GM23248 (cell line): ENCODE results near the gene PPDPF. TPM values are rescaled to one million over a fixed set of nuclear protein-coding genes. Genes with fewer than 3 reads are reported as not detected.

Source experiments
- DNase-seq: peaks from one replicate; pipeline ENCODE4 v3.0.0-alpha.2; 2015
- H2AFZ ChIP-seq: fragments of 200-600 bp; sonication (generic); 2 replicates; pipeline ENCODE4 v1.6.1; 2016; ENCODE audit warnings: antibody characterized with exemption
- H3F3A ChIP-seq: fragments of 200-600 bp; sonication (generic); 2 replicates; pipeline ENCODE4 v1.6.1; 2016; ENCODE audit warnings: mild to moderate bottlenecking, antibody characterized with exemption, mixed run types; ENCODE audit not compliant: insufficient read depth
- H3K27ac ChIP-seq: fragments of 200-600 bp; sonication (generic); 2 replicates; pipeline ENCODE4 v1.5.1; 2016; ENCODE audit warnings: mild to moderate bottlenecking
- H3K27me3 ChIP-seq: fragments of 200-600 bp; sonication (generic); replicated peaks from 2 replicates; pipeline ENCODE4 v1.6.1; 2016; ENCODE audit warnings: mild to moderate bottlenecking; ENCODE audit not compliant: insufficient read depth
- H3K36me3 ChIP-seq: fragments of 200-600 bp; sonication (generic); 2 replicates; pipeline ENCODE4 v1.6.1; 2016; ENCODE audit warnings: low read depth, mild to moderate bottlenecking
- H3K4me1 ChIP-seq: fragments of 200-600 bp; sonication (generic); 2 replicates; pipeline ENCODE4 v1.6.1; 2016; ENCODE audit warnings: mild to moderate bottlenecking; ENCODE audit not compliant: insufficient read depth
- H3K4me2 ChIP-seq: fragments of 200-600 bp; sonication (generic); one replicate; pipeline ENCODE4 v1.6.1; 2016; ENCODE audit warnings: mild to moderate bottlenecking; ENCODE audit not compliant: unreplicated experiment
- H3K4me3 ChIP-seq: fragments of 200-600 bp; sonication (generic); 2 replicates; pipeline ENCODE4 v1.5.1; 2016; ENCODE audit warnings: mild to moderate bottlenecking
- H3K79me2 ChIP-seq: fragments of 200-600 bp; sonication (generic); 2 replicates; pipeline ENCODE4 v1.6.1; 2016; ENCODE audit warnings: mild to moderate bottlenecking; ENCODE audit not compliant: insufficient read depth
- H3K9ac ChIP-seq: fragments of 200-600 bp; sonication (generic); 2 replicates; pipeline ENCODE4 v1.6.1; 2016; ENCODE audit warnings: mild to moderate bottlenecking
- H3K9me2 ChIP-seq: fragments of 200-600 bp; sonication (generic); 2 replicates; pipeline ENCODE4 v1.6.1; 2016; ENCODE audit warnings: mixed run types, mild to moderate bottlenecking, moderate library complexity; ENCODE audit not compliant: insufficient read depth
- H3K9me3 ChIP-seq: fragments of 200-600 bp; sonication (generic); one replicate; pipeline ENCODE4 v1.6.1; 2017; ENCODE audit warnings: low read depth
- H4K20me1 ChIP-seq: fragments of 200-600 bp; sonication (generic); 2 replicates; pipeline ENCODE4 v1.6.0; 2016; ENCODE audit not compliant: insufficient read depth
- EZH2 ChIP-seq: fragments of 200-600 bp; sonication (generic); IDR thresholded peaks from 2 replicates; pipeline ENCODE4 v1.6.1; 2018; ENCODE audit warnings: antibody characterized with exemption, mild to moderate bottlenecking; ENCODE audit not compliant: insufficient read depth, poor library complexity, severe bottlenecking
- EZH2phosphoT487 ChIP-seq: fragments of 200-600 bp; sonication (generic); IDR thresholded peaks from 2 replicates; pipeline ENCODE4 v1.6.1; 2018; ENCODE audit warnings: antibody characterized with exemption, moderate library complexity, mild to moderate bottlenecking, low read depth; ENCODE audit not compliant: insufficient read depth
- WGBS, 2 experiments: methylation state at CpG; one replicate each; pipeline ENCODE4 v1.1.6; 2015 to 2017; ENCODE audit warnings: low lambda C conversion rate in 2 of 2, low coverage in 1 of 2; ENCODE audit errors: missing lambda C conversion rate in 2 of 2; 5-methylcytosine and 5-hydroxymethylcytosine counted together
- in situ Hi-C: fragments of 300-500 bp; cut with MboI; formaldehyde crosslinking; loops from 2 replicates; pipeline ENCODE4 v1.15.0; 2020
- polyA plus RNA-seq: library from polyadenylated mRNA; unstranded; fragments of >200 nt; fragmentation: Nextera tagmentation; extraction: Ambion mirVana; gene quantifications from 2 replicates; pipeline ENCODE4 v1.2.1, GENCODE V29; 2016
- total RNA-seq: library from RNA; depleted of rRNA; stranded (reverse); fragments of >200 nt; shearing (Covaris generic); gene quantifications from 2 replicates; pipeline ENCODE4 v1.2.3, GENCODE V29; 2014

The PPDPF gene
- total and polyA plus RNA-seq, 2 experiments from 2014 or later: 170 to 236 TPM

GRCh38 chr20:63552481-63553249, 32.1 kb downstream of the PPDPF start:
- Histone ChIP-seq H3K27me3 (no peaks in the 10 kb centered on the region; the same call in 1 of the 2 replicates), H3K36me3 (no peaks in the 10 kb centered on the region), H3K9ac (no peak overlapping the region), H3K79me2 (no peaks in the 10 kb centered on the region), H3F3A (0 out of 2 replicates have a peak, but pooled peaks cover 11% of the 10 kb centered on the region), H3K27ac (no peak overlapping the region), H3K4me3 (no peak overlapping the region), H3K9me3 (no peaks in the 10 kb centered on the region), H3K4me1 (no peaks in the 10 kb centered on the region), H4K20me1 (no peaks in the 10 kb centered on the region), H3K4me2 (no peak overlapping the region), H2AFZ (no peak overlapping the region), H3K9me2 (no peaks in the 10 kb centered on the region)
- no peak for DNase-seq
- 55 to 57% methylated on average over 15 of the region's 15 CpGs for WGBS, 2 experiments
- TF ChIP-seq EZH2 (no peak), EZH2phosphoT487 (no peak)
- in situ Hi-C loops: no loop called here

GRCh38 chr20:63553251-63553932, 32.8 kb downstream of the PPDPF start:
- Histone ChIP-seq H3K4me3 (peak overlapping the region; percentile 75), H3K27me3 (no peaks in the 10 kb centered on the region; the same call in 1 of the 2 replicates), H3K9ac (peak overlapping the region; percentile 75), H3K27ac (no peak overlapping the region), H3K9me2 (no peaks in the 10 kb centered on the region), H3K9me3 (no peaks in the 10 kb centered on the region), H3K4me2 (peak overlapping the region; percentile 82), H3F3A (0 out of 2 replicates have a peak, but pooled peaks cover 11% of the 10 kb centered on the region), H2AFZ (peak overlapping the region; percentile 90), H4K20me1 (no peaks in the 10 kb centered on the region), H3K4me1 (no peaks in the 10 kb centered on the region), H3K79me2 (no peaks in the 10 kb centered on the region), H3K36me3 (no peaks in the 10 kb centered on the region)
- DNase-seq: peak; percentile 88
- in situ Hi-C loops: no loop called here
- TF ChIP-seq EZH2phosphoT487 (no peak), EZH2 (no peak)
- WGBS, 2 experiments: 8 to 11% methylated on average over 14 to 30 of the region's 37 CpGs

- 2% methylated on average over 9 to 20 of the region's 34 CpGs for WGBS, 2 experiments
- 0 out of 2 replicates have a peak, but pooled peaks cover 11% of the 10 kb centered on the region for H3F3A ChIP-seq
- no peaks in the 10 kb centered on the region for H4K20me1 ChIP-seq
- H3K9me3 ChIP-seq: no peaks in the 10 kb centered on the region
- DNase-seq: peak; percentile 58
- in situ Hi-C loops: no loop called here
- H3K9ac ChIP-seq: peak within 1 kb of the TSS; percentile 75
- TF ChIP-seq EZH2: no peak
- TF ChIP-seq EZH2phosphoT487: no peak
- no peaks in the 10 kb centered on the region for H3K27me3 ChIP-seq
- no peaks in the 10 kb centered on the region for H3K9me2 ChIP-seq
- H3K4me1 ChIP-seq: no peaks in the 10 kb centered on the region
- no peaks in the 10 kb centered on the region for H3K79me2 ChIP-seq
- peak within 1 kb of the TSS; percentile 75 for H3K4me3 ChIP-seq
- no peak within 1 kb of the TSS for H3K27ac ChIP-seq
- H2AFZ ChIP-seq: peak within 1 kb of the TSS; percentile 90
- H3K4me2 ChIP-seq: peak within 1 kb of the TSS; percentile 82
- no peaks in the 10 kb centered on the region for H3K36me3 ChIP-seq
Observed at GRCh38 chr20:63553933-63554290, 33.3 kb downstream of the PPDPF start, which contains the start of gene FNDC11. Gene FNDC11 (plus strand): TSS chr20:63554159. CDS start chr20:63555664, 1,505 bp downstream.

DNA sequence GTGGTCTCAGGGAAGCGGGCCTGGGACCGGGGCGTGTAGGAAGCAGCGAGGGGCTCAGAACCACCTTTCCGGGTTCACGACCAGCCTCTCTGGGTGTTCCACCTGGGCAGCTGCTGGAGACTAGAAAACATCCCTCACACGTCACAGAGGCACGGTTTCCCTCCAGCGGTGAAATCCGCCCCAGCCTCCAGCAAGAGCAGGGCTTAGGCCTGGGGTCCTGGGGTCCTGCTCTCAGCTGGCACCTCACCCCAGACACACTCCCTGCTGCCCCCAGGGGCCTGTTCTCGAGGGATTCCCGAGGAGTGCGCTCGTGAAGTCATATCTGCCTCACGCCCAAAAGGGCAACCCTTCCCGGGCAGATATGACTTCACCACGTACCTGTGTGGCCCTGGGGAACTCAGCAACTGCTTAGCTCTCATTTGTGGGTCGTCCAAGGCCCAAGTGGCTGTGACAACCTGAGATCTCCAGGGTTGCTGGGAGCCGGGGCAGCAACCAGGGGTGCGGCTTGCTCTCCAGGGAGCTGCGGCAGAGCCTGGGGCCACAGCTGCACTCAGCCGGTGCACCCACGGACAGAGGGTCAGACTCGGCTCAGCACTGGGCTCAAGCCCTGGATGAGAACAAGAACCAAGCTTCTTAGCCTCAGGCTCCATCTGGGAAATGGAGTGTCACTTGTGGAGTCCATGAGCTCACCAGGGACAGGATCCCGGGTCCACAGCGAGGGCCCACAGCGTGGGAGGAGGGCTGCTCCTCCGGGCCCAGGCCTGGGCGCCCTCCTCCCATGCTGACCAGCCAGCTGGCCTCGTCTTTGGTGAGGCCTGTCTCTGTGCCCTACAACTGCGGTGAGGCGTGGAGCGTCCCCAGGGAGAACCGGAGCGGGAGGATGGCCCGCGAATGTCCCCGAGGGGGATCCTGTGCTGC, 34.1 kb downstream of the PPDPF start:
- H3K27me3 ChIP-seq: no peaks in the 10 kb centered on the region
- no peak overlapping the region for H3K27ac ChIP-seq
- no peak for DNase-seq
- in situ Hi-C loops: no loop called here
- TF ChIP-seq EZH2 (no peak), EZH2phosphoT487 (no peak)
- H3K9me2 ChIP-seq: no peaks in the 10 kb centered on the region
- no peaks in the 10 kb centered on the region for H4K20me1 ChIP-seq
- 0 out of 2 replicates have a peak, but pooled peaks cover 11% of the 10 kb centered on the region for H3F3A ChIP-seq
- 0 out of 2 replicates have a peak overlapping the region, but pooled peaks have one; percentile 90 for H2AFZ ChIP-seq
- 84% methylated on average over 31 to 38 of the region's 38 CpGs for WGBS, 2 experiments
- H3K4me2 ChIP-seq: no peak overlapping the region
- no peaks in the 10 kb centered on the region for H3K9me3 ChIP-seq
- no peaks in the 10 kb centered on the region for H3K4me1 ChIP-seq
- no peaks in the 10 kb centered on the region for H3K36me3 ChIP-seq
- H3K4me3 ChIP-seq: peak overlapping the region; percentile 75
- H3K79me2 ChIP-seq: no peaks in the 10 kb centered on the region
- no peak overlapping the region for H3K9ac ChIP-seq
